CD4-positive, alpha-beta T cell treated with Interleukin-15 for 4 hours (primary cell): ENCODE results near the gene CLCA2.

ENCODE experiments used
- DNase-seq: peaks from one replicate; pipeline ENCODE4 v3.0.0-alpha.2; 2020; ENCODE audit warnings: low spot score

The CLCA2 gene

DNA sequence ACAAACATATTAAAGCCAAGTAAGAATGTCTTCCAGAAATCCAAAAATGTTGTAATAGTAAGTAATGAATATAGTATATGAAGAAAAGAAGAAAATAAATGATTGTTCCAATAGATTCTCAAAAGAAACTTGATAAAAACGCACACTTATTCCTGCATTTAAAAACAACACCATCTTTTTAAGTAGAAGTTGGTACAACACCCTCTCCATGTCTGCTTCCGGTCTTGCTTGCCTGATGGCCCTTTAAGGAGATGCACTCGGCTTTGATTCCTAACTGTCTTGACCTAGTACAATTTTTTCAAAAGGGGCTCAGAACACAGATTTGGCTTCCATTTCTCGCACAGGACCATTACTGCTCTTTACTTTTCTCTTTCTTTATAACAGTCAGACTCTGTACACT lies 53.7 kb downstream of the CLCA2 start:
- no peak for DNase-seq

DNA sequence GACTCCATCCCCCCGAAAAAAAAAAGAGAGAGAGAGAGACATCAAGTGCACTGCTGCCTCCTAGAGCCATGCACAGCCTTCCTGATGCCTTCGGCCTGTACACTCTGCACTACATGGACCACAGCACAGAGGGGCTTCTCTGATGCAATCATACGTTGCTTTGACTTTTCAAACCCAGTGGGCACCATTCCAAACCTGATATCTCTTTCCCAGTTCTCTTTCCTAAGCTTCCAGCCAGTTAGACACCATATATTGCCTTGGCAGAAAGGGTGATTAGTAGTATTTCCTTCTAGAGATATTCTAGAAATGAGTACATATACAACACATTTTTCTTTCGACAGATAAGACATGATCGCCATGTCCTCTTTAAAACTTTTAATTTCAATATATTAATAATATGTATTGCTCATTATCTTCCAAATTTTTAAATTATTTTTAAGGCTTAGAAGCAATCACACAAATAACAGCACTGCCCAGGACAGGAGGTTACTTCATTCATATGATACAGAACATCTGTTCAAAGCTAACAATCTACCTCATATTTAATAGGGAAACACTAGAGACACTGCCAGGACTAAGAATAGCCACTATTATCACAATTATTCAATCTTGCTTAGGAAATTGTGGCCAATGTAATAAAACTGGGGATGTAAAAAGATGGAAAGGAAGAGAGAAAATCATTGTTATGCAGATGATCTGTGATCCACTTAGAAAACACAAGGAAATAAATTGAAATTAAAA lies 54.6 kb downstream of the CLCA2 start:
- DNase-seq: no peak

GRCh38 chr1:86481966-86482365 lies 58.0 kb downstream of the CLCA2 start:
- no peak for DNase-seq

GRCh38 chr1:86487131-86487810 lies 63.3 kb downstream of the CLCA2 start:
- DNase-seq: no peak

DNA sequence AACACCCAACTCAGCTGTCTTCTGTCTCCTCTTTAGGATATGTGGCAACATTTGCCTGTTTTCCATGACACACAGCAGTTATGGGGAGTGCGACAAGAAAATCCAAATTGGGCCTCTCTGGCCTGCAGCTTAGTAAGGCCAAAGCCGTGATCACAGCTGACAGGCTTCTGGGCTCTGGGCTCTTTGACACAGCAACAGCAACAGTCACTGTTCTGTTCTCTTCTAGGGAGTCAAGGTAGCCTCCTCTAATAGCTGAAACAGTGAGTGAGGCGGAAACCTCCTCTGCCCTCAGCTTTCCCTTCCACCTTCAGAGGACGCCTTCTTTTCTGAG lies 63.8 kb downstream of the CLCA2 start:
- no peak for DNase-seq

DNA sequence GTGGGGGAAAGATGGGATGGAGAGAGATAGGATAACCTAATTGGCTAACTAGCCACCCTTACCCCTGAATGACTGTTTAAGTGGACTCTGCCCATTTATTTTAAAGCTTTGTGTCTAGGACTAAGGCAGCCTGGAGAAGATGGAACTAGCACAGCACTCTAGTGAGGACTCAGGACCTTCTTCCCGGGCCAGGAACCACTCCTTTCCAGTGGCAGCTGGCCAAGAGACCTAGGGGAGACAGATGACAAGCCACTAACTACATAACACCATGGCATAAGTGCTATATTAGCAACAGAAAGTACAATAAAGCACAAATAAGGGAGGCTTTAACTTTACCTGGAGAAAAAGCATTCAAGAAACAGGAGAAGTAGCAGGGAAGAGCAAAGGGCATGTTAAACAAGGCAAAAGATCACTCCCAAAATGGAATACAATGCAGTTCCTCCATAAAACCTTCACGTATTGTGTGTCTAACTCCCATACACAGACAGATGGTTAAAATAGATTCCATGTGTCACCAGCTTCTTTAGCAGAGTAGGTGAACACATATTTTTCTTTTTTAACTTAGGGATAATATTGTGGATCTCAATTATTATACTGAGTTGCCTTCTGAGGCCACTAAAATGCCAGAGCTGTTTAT lies 65.4 kb downstream of the CLCA2 start:
- DNase-seq: no peak

DNA sequence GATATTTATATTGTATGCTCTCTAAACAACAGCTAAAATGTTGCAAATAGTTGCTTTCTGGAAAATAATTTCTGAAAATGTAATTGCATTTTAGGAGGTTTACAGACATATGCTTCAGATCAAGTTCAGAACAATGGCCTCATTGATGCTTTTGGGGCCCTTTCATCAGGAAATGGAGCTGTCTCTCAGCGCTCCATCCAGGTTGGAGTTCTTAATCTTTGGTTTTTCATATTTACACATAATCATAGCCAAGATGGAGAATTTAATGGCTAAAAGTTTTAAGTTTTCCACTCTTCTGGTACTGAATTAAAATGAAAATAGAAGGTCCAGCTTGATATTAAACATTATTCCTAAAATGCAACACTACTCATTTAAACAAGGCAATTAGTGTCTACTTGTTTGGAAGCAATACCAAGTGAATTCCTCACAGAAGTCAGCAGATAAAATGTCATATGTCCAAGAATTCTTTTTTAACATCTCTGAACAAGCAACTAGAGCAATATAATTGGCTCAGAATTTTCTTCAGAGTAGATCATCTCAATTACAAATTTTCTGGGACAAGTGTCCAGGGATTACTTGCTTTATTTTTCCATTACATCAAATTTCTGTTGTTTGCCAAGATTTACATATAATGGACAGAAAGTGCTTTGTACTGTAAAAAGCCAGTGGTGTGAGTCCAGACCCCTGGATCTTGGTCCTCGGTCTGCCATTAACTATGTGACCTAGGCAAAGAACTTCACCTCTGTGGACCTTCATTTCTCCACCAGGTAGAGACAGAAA lies 67.4 kb downstream of the CLCA2 start:
- DNase-seq: no peak

GRCh38 chr1:86498281-86498680 lies 74.3 kb downstream of the CLCA2 start:
- no peak for DNase-seq

- peak; percentile 65 for DNase-seq
Measured at GRCh38 chr1:86499987-86500593, 76.1 kb downstream of the CLCA2 start.

DNA sequence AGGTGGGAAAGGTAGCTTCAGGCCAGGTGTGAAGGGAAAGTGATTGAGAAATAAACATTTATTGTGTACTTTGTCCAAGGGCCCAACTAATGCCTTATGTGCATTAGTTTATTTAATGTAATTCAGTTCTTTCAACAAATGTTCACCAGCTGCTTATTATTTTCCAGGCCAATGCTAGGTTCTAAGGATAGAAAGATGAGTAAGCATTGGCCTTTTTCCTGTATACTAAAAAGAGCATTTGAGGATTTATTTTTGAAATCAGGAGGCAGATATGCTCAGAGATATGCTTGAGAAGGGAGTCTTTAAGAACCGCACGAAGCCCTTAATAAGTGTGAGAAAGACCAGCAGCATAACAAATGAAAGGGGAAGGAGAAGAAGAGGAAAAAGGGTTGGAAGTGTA lies 76.7 kb downstream of the CLCA2 start:
- DNase-seq: no peak

DNA sequence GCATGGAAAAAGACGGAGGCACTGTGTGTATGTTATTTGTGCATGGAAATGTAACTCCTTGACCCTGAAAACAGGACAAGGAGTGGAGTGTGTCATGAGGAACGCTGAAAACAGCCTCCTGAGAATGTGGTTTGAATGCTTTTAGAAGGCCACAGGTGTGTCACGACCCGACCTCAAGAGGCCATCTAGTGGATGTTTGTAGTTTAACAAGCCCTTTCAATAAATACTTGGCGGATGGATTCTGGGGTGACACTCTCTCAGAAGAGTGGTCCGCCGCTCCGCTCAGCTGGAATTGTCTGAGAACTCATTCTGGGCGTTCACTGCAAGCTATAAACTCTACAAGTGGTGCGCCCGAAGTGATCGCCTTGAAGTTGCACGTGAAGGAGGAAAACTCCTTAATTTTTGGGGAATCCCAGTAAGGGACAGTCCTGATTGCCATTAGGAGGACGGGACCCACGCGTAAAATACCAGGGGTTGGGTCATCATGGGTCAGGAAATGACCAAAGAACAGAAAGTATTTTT lies 78.2 kb downstream of the CLCA2 start:
- peak; percentile 67 for DNase-seq

- peak; percentile 17 for DNase-seq
Measured at GRCh38 chr1:86502721-86503405, 78.9 kb downstream of the CLCA2 start.

GRCh38 chr1:86503406-86504136 lies 79.6 kb downstream of the CLCA2 start:
- DNase-seq: no peak

GRCh38 chr1:86504137-86504479 lies 80.1 kb downstream of the CLCA2 start:
- no peak for DNase-seq

DNA sequence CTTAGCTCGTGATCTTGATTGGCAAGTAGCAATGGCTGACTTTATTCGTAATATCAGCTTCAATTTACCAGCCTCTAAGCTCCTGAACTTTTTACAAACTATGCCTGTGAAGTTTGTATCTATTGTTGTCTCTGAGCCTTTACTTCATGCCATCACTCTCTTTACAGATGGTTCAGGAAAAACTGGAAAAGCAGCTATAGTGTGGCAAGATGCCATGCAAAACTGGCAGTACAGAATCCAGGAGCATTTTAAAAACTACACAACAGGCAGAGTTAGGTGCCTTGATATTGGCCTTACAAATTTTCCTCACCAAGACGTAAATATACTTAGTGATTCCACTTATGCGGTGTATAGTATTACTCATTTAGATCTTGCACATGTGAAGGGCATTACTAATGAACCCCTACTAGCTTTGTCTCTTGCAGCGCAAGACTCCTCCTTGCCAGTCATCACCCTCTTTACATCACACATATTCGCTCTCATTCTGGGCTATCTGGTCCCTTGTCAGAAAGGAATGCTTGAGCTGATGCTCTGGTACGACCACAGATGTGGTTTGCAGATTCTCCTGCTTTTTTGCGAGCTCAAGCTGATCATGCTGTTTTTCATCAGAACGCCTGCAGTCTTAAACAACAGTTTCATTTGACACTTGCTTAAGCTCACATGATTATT lies 81.1 kb downstream of the CLCA2 start:
- no peak for DNase-seq

DNA sequence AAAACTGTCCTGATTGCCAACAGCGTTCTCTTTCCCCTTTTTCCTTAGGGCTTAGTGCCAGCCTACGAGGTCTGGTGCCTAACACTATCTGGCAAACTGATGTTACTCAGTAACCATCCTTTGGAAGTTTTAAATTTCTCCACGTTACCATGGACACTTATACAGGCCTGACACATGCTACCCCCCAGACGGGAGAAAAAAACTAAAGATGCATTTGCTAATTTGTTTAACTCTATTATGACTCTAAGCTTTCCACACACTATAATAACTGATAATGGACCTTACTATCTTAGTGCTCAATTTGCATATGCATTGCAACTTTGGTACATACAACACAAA lies 81.6 kb downstream of the CLCA2 start:
- DNase-seq: no peak
